Kidney epithelial cell (primary cell): ENCODE measurements around the gene PTPRT. TPM values are rescaled to one million over a fixed set of nuclear protein-coding genes. Genes with fewer than 3 reads are reported as not detected.

Source experiments
- DNase-seq: peaks from one replicate; pipeline ENCODE4 v3.0.0-alpha.2; 2010; ENCODE audit warnings: low read depth
- H3K27me3 ChIP-seq: 2 replicates; pipeline ENCODE4 v1.6.0; 2011; ENCODE audit warnings: low read length; ENCODE audit not compliant: control insufficient read depth, insufficient read depth
- H3K36me3 ChIP-seq: 2 replicates; pipeline ENCODE4 v1.5.1; 2011; ENCODE audit warnings: low read length; ENCODE audit not compliant: control insufficient read depth, insufficient read depth
- H3K4me3 ChIP-seq: 2 replicates; pipeline ENCODE4 v1.5.1; 2011; ENCODE audit warnings: low read depth, mild to moderate bottlenecking, control low read depth, low read length
- CTCF ChIP-seq: IDR thresholded peaks from 2 replicates; pipeline ENCODE4 v1.5.1; 2011; ENCODE audit warnings: mild to moderate bottlenecking, moderate library complexity, low read length, control low read depth, inconsistent platforms; ENCODE audit not compliant: insufficient read depth, poor library complexity, severe bottlenecking
- total RNA-seq: library from RNA; depleted of rRNA; stranded (reverse); fragments of >200 nt; gene quantifications from 2 replicates; pipeline ENCODE4 v1.2.3, GENCODE V29; 2015

PTPRT gene
- total RNA-seq, 1 donor from 2014 or later, result 0.25 TPM

- Histone ChIP-seq H3K36me3 (no peaks in the 10 kb centered on the region), H3K27me3 (no peaks in the 10 kb centered on the region), H3K4me3 (no peak overlapping the region)
- DNase-seq, result no peak
- no peak for TF ChIP-seq CTCF
Observed at GRCh38 chr20:43068482-43068881, 121.2 kb downstream of the PTPRT start.

- H3K4me3 ChIP-seq, result no peak overlapping the region
- no peaks in the 10 kb centered on the region for H3K36me3 ChIP-seq
- H3K27me3 ChIP-seq, result no peaks in the 10 kb centered on the region
- no peak for TF ChIP-seq CTCF
- DNase-seq, result no peak
Observed at GRCh38 chr20:43066125-43066524, 123.6 kb downstream of the PTPRT start.

- no peak overlapping the region for H3K4me3 ChIP-seq
- no peaks in the 10 kb centered on the region for H3K27me3 ChIP-seq
- no peak for DNase-seq
- no peak for TF ChIP-seq CTCF
- no peaks in the 10 kb centered on the region for H3K36me3 ChIP-seq
Observed at GRCh38 chr20:43065299-43065698, 124.4 kb downstream of the PTPRT start.

- Histone ChIP-seq H3K36me3 (no peaks in the 10 kb centered on the region), H3K4me3 (no peak overlapping the region), H3K27me3 (no peaks in the 10 kb centered on the region)
- DNase-seq, result no peak
- TF ChIP-seq CTCF, result no peak
Observed at GRCh38 chr20:43058077-43058476, 131.6 kb downstream of the PTPRT start.

GRCh38 chr20:43057317-43057716 lies 132.4 kb downstream of the PTPRT start:
- Histone ChIP-seq H3K4me3 (no peak overlapping the region), H3K27me3 (no peaks in the 10 kb centered on the region), H3K36me3 (no peaks in the 10 kb centered on the region)
- TF ChIP-seq CTCF, result no peak
- DNase-seq, result no peak

GRCh38 chr20:43055181-43055884 lies 134.4 kb downstream of the PTPRT start:
- Histone ChIP-seq H3K27me3 (no peaks in the 10 kb centered on the region), H3K4me3 (no peak overlapping the region), H3K36me3 (no peaks in the 10 kb centered on the region)
- no peak for DNase-seq
- no peak for TF ChIP-seq CTCF
